GM18511 (cell line): Measurements from ENCODE around the gene DAPK3.
"Not testable (repeated sequence)": the region's sequence is repeated elsewhere in the genome, so short reads cannot be mapped to it uniquely, and the experiment has no call there.

Experiments used
- ATAC-seq: cut with Tn5 transposase; IDR thresholded peaks from one replicate; pipeline ENCODE4 v1.9.1; 2021; ENCODE audit warnings: mild to moderate bottlenecking, moderate library complexity; ENCODE audit not compliant: unreplicated experiment

DAPK3 gene

GRCh38 chr19:3961007-3961406 is 9.9 kb downstream of the DAPK3 start:
- ATAC-seq = no peak

GRCh38 chr19:3959766-3960131 is 11.2 kb downstream of the DAPK3 start:
- ATAC-seq = no peak

- no peak for ATAC-seq
These were observed 11.8 kb downstream of the DAPK3 start for GRCh38 chr19:3958836-3959765.

GRCh38 chr19:3955688-3956087 is 15.2 kb downstream of the DAPK3 start:
- no peak for ATAC-seq

GRCh38 chr19:3955276-3955675 is 15.6 kb downstream of the DAPK3 start:
- not testable (repeated sequence) for ATAC-seq

DNA sequence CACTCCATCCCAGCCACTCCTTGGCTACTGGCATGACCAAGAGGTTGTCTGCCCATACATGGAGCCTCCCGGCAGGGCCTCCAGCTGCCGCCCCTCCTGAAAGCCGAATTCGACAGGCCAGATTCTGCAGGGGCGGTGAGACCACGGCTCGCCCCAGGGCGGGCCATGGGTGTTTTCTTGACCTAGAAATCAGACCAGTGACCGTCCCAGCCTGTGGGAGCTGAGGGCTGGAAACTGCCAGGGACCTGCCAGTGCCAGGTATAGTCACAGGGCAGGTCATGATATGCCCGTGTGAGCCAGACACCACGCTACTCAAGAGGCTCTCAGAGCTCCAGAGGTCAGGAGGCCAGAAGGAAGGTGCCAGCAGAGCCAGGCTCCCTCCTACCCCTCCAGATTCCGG is 16.8 kb downstream of the DAPK3 start:
- no peak for ATAC-seq

DNA sequence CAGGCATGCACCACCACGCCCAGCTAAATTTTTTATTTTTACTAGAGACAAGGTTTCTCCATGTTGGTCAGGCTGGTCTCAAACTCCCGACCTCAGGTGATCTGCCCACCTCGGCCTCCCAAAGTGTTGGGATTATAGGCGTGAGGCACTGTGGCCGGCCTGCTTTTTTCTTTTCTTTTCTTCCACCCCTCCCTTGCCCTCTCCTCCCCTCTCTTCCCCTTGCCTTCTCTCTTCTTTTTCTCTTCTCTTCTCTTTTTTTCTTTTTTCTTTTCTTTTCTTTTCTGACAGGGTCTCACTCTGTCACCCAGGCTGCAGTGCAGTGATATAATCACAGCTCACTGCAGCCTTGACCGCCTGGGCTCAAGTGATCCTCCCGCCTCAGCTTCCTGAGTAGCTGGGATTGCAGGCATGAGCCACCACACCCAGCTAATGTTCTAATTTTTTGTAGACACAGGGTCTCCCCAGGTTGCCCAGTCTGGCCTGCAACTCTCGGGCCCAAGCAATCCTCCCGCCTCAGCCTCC is 18.1 kb downstream of the DAPK3 start:
- ATAC-seq = not testable (repeated sequence)

DNA sequence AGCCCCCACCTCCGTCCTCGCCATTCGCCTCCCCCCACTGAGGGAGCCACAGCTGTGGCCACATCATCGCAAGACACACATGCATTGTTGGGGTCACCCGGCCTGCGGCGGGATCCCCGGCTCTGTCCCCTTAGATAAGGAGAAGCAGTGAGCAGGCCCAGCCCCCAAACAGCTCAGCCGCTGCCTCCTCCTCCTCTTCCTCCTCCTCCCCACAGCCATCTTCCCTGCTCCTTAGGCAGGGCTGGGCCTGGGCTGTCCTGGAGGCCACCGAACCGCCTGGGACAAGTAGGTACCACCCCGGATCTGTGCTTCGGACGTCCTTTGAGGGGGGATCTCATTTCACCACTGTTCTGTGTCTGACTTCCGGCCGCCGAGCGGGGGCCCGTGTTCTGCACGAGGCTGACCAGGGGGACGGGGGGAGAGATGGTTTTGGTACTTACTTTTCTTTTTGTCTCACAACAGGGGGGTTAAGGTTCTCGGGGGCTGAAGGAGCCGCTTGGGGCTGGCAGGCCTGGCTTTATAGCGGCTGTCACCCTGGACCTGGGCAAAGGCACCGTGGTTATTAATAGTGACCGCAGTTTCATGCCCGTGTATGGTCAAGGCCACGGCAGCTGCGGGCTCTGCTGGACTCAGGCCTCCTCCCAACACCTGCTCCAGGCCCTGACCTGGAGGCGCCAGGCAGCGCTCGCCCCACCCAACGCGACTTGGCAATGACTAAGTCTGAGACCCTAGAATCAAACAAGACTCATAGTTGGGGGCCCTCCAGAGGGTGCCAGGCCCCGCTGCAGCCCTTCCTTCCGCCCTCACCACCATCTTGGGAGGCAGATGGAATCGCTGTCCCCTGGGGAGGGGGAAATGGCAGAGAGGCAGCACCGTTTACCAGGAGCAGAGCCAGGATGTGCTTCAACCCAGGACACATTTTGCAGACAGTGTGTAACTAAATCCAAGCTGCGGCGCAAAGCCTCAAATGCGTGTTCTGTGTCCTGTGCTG is 19.7 kb downstream of the DAPK3 start:
- no peak for ATAC-seq

DNA sequence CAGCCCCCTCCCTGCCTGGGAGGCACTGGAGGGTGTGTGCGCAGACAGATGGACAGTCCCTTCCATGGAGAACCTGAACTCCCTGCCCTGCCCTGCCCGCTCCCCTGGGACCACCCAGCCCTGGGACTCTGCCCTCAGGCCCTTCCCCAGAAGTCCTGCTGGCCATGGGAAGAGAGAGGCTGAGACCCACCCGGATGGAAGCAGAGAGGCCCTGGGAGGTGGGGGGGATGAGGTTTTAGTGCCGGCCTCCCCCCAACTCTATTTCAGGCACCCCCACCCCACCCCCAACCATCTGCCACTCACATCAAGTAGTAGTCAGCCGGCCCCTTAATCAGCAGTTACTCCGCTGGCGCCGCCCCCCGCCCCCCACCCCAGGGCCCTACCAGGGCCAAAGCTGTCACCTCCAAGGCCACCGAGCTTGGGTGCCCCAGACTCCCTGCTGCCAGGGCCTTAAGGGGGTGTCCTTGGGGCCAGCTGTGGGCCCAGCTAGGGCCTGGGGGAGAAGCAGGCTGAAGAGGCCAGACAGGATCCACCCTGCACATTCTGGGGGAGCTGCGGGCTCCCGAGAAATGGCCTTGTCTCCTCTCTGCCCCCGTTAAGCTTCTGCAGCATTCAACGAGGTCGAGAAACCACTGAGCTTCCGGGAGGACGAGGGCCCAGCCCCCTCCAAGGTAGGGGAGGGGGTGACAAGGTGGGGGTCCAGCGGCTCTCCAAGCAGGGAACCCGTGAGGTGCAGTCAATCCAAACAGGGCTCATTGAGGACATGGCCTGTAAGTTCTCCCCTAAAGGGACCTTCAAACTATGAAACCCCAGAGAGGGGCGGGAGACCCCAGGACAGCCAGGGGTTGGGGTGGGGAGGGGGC is 20.7 kb downstream of the DAPK3 start:
- no peak for ATAC-seq

DNA sequence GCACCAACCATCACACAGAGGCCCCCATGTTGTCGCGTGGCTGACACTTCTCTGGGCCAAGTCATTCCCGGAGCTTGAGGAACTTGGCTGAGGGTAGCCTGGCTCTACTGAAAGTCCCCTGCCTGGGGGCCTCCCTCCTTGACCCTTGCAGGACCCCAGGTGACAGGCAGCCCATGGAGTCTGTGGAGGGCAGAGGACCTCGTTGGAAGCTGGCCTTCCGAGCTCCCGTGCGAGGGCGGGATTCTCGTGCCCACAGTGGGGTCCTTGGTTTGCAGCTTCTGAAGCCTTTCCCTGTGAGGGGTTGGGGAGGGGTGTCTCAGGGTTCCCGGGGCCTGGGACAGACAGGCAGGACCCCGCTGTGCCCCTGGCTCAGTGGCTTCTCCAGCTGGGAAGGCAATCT is 21.6 kb downstream of the DAPK3 start:
- no peak for ATAC-seq

DNA sequence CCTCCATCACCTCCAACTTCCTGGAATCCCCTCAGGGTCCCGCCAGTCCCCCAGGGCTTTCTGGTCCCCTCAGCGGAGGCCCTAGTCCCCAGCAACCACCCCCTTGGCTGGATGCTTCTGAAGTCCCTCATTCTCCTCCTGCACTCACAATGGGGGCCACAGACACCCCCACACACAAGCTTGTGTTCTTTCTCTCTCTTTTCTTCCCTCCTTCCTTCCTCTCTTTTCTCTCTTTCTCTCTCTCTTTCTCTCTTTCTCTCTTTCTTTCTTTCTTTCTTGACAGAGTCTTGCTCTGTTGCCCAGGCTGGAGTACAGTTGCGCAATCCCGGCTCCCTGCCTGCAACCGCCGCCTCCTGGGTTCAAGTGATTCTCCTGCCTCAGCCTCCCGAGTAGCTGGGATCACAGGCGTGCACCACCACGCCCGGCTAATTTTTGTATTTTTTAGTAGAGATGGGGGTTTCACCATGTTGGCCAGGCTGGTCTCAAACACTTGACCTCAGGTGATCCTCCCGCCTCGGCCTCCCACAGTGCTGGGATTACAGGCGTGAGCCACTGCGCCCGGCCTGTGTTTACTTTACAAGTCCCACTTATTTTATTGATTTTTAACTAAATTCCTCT is 23.5 kb downstream of the DAPK3 start:
- not testable (repeated sequence) for ATAC-seq

DNA sequence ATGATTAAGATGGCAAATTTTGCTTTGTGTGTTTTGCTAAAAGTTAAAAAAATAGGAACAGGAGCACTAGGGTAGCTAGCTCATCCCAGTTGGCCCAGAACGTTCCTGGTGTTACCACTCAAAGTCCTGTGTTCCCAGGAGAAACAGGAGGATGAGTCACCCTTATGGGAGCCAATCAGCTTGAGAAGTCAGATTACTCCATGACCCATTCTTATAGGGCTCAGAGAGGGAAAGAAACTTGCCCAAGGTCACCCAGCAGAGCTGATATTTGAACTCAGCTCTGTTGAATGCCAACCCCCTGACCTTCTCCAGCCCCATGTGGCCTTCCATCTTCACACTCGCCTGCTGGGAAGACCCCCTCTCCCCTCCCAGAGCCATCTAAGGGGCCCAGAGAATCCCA is 25.1 kb downstream of the DAPK3 start:
- no peak for ATAC-seq

- no peak for ATAC-seq
These were observed 26.7 kb downstream of the DAPK3 start for GRCh38 chr19:3944018-3944721.

DNA sequence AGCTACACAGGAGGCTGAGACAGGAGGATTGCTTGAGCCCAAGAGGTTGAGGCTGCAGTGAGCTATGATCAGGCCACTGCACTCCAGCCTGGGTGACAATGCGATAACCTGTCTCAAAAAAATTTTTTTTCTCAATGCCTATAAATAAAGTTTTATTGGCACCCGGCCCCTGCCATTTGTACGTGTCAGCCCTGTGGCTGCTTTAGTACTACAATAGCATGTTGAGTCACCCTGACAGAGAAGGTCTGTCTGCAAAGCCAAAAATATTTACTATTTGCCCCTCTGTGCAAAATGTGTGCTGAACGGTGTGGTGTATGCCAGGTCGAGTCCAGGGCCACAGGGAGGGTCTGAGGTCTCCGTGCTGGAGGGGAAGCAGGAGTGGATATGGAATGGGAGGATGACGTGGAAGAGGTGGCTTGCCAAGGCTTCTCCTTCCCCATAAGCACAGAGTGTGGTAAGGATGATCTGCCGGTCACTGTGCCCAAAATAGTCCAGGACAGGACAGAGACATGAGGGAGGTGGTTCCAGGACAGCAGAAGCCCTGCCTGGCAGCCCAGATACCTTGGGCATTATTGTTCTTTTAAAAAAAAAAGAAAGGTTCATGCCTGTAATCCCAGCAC is 28.0 kb downstream of the DAPK3 start:
- no peak for ATAC-seq

GRCh38 chr19:3938300-3938950 is 32.5 kb downstream of the DAPK3 start:
- not testable (repeated sequence) for ATAC-seq

DNA sequence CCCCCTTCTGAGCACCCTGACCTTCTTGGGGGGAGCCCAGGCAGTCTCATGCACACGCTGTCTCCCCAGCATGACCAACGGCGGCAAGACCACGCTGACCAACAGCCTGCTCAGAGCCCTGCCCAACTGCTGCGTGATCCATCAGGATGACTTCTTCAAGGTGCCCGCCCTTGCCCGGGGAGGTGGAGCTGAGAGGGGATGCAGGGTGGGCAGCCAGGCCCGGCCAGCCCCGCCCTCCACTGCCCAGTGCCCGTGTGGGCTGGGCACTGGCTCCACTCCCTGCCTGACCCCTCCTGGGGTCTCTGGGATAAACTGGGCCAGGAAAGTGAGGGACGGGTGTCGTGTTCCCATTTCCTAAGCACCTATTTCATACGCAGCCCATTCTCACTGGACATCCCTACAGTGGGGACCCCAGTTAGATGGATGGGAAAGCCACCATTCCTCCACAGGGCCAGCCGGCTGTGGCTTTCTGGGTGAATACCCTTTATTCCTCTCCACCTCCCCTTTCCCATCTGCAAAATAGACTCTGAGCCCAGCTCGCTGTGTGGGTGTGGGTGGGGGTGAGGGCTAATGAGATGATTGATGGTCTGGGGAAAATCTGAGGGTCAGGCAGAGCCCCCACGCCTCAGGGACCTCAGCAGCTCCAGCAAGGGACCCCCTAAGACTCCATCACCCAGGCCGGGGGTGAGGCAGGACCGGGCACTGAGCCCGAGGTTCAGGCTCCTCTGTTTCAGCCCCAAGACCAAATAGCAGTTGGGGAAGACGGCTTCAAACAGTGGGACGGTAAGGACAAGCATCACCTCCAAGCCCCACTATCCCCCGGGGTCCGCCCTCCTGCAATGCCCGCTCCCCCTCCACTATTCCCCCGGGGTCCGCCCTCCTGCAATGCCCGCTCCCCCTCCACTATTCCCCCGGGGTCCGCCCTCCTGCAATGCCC is 34.1 kb downstream of the DAPK3 start:
- no peak for ATAC-seq
